ENCODE results near the gene ENDOV. TPM values are rescaled to one million over a fixed set of nuclear protein-coding genes. Genes with fewer than 3 reads are reported as not detected.

Gene ENDOV
- total and polyA plus RNA-seq, 2 donors (not counting 1 experiment from before 2014, with no cell fraction given), result 13.1 to 28.7 TPM

- H2AFZ ChIP-seq (ENCODE audit: low read length), result no peak overlapping the region
- DNase-seq (ENCODE audit: low read depth in 2 of 2), result no peak
- no peaks in the 10 kb centered on the region for H3K9me3 ChIP-seq (ENCODE audit: control insufficient read depth, insufficient read depth, low read depth, low read length)
- H3K27ac ChIP-seq (ENCODE audit: insufficient read depth, low read length), result no peak overlapping the region
- no peaks in the 10 kb centered on the region for H3K4me1 ChIP-seq (ENCODE audit: control insufficient read depth, extremely low read depth, insufficient read depth, low read length)
- H3K4me2 ChIP-seq (ENCODE audit: extremely low read depth, insufficient read depth, low read length), result no peak overlapping the region
- no peaks in the 10 kb centered on the region for H3K79me2 ChIP-seq (ENCODE audit: control insufficient read depth, insufficient read depth, low read length)
- H3K4me3 ChIP-seq (replicated peaks in 1 of 4; ENCODE audit: control extremely low read depth in 1 of 4, insufficient read depth in 1 of 4, low read depth in 3 of 4, low read length in 4 of 4), result no peak overlapping the region
- H3K27me3 ChIP-seq (ENCODE audit: control insufficient read depth, insufficient read depth, low read length), result no peaks in the 10 kb centered on the region
- H3K9ac ChIP-seq (ENCODE audit: insufficient read depth, low read length), result no peak overlapping the region
- H3K36me3 ChIP-seq (ENCODE audit: control insufficient read depth, insufficient read depth, low read length), result no peaks in the 10 kb centered on the region
- TF ChIP-seq CTCF (conservative IDR thresholded peaks at IDR 0.05 in 1 of 2, IDR thresholded peaks at IDR 0.05 in 1 of 2; ENCODE audit: low read depth in 1 of 2, low read length in 2 of 2), result no peak
- TF ChIP-seq EZH2 (IDR thresholded peaks at IDR 0.05; ENCODE audit: low read length, missing control alignments), result no peak
- no peaks in the 10 kb centered on the region for H4K20me1 ChIP-seq (ENCODE audit: control insufficient read depth, extremely low read depth, insufficient read depth, low read length)
These were observed 46.7 kb downstream of the ENDOV start for GRCh38 chr17:80461528-80462160.

GRCh38 chr17:80463784-80464400 lies 48.9 kb downstream of the ENDOV start:
- TF ChIP-seq EZH2 (IDR thresholded peaks at IDR 0.05; ENCODE audit: low read length, missing control alignments), result no peak
- no peak for TF ChIP-seq CTCF (conservative IDR thresholded peaks at IDR 0.05 in 1 of 2, IDR thresholded peaks at IDR 0.05 in 1 of 2; ENCODE audit: low read depth in 1 of 2, low read length in 2 of 2)
- no peaks in the 10 kb centered on the region for H3K36me3 ChIP-seq (ENCODE audit: control insufficient read depth, insufficient read depth, low read length)
- no peaks in the 10 kb centered on the region for H3K27me3 ChIP-seq (ENCODE audit: control insufficient read depth, insufficient read depth, low read length)
- H3K9me3 ChIP-seq (ENCODE audit: control insufficient read depth, insufficient read depth, low read depth, low read length), result no peaks in the 10 kb centered on the region
- no peaks in the 10 kb centered on the region for H3K4me1 ChIP-seq (ENCODE audit: control insufficient read depth, extremely low read depth, insufficient read depth, low read length)
- no peak overlapping the region for H2AFZ ChIP-seq (ENCODE audit: low read length)
- H3K4me2 ChIP-seq (ENCODE audit: extremely low read depth, insufficient read depth, low read length), result no peak overlapping the region
- H3K4me3 ChIP-seq (replicated peaks in 1 of 4; ENCODE audit: control extremely low read depth in 1 of 4, insufficient read depth in 1 of 4, low read depth in 3 of 4, low read length in 4 of 4), result no peak overlapping the region
- H3K27ac ChIP-seq (ENCODE audit: insufficient read depth, low read length), result no peak overlapping the region
- H3K9ac ChIP-seq (ENCODE audit: insufficient read depth, low read length), result no peak overlapping the region
- no peaks in the 10 kb centered on the region for H3K79me2 ChIP-seq (ENCODE audit: control insufficient read depth, insufficient read depth, low read length)
- no peaks in the 10 kb centered on the region for H4K20me1 ChIP-seq (ENCODE audit: control insufficient read depth, extremely low read depth, insufficient read depth, low read length)
- no peak for DNase-seq (ENCODE audit: low read depth in 2 of 2)

GRCh38 chr17:80464486-80464885 lies 49.5 kb downstream of the ENDOV start:
- Histone ChIP-seq H3K79me2 (ENCODE audit: control insufficient read depth, insufficient read depth, low read length) (no peaks in the 10 kb centered on the region), H3K9ac (ENCODE audit: insufficient read depth, low read length) (no peak overlapping the region), H2AFZ (ENCODE audit: low read length) (no peak overlapping the region), H3K4me2 (ENCODE audit: extremely low read depth, insufficient read depth, low read length) (no peak overlapping the region), H3K27me3 (ENCODE audit: control insufficient read depth, insufficient read depth, low read length) (no peaks in the 10 kb centered on the region), H4K20me1 (ENCODE audit: control insufficient read depth, extremely low read depth, insufficient read depth, low read length) (no peaks in the 10 kb centered on the region), H3K4me1 (ENCODE audit: control insufficient read depth, extremely low read depth, insufficient read depth, low read length) (no peaks in the 10 kb centered on the region), H3K9me3 (ENCODE audit: control insufficient read depth, insufficient read depth, low read depth, low read length) (no peaks in the 10 kb centered on the region), H3K4me3 (replicated peaks in 1 of 4; ENCODE audit: control extremely low read depth in 1 of 4, insufficient read depth in 1 of 4, low read depth in 3 of 4, low read length in 4 of 4) (no peak overlapping the region), H3K27ac (ENCODE audit: insufficient read depth, low read length) (no peak overlapping the region), H3K36me3 (ENCODE audit: control insufficient read depth, insufficient read depth, low read length) (peaks cover under 1% of the 10 kb centered on the region)
- DNase-seq (ENCODE audit: low read depth in 2 of 2), result no peak
- no peak for TF ChIP-seq CTCF (conservative IDR thresholded peaks at IDR 0.05 in 1 of 2, IDR thresholded peaks at IDR 0.05 in 1 of 2; ENCODE audit: low read depth in 1 of 2, low read length in 2 of 2)
- TF ChIP-seq EZH2 (IDR thresholded peaks at IDR 0.05; ENCODE audit: low read length, missing control alignments), result no peak

Data from fibroblast of lung (primary cell).